Nephron (organoid): Measurements from ENCODE around the gene MVD.

Experiments
- H3K27ac Mint-ChIP-seq, 3 experiments: 2 replicates each; pipeline ENCODE4 v1.8.0; 2020; ENCODE audit warnings: mixed read lengths in 3 of 3, mild to moderate bottlenecking in 2 of 3, moderate library complexity in 1 of 3
- H3K27me3 Mint-ChIP-seq: 2 replicates; pipeline ENCODE4 v1.8.0; 2021; ENCODE audit warnings: low read depth, mild to moderate bottlenecking, moderate library complexity, mixed read lengths
- H3K36me3 Mint-ChIP-seq: 2 replicates; pipeline ENCODE4 v1.8.0; 2020; ENCODE audit warnings: low read depth, mixed read lengths
- H3K4me1 Mint-ChIP-seq: 2 replicates; pipeline ENCODE4 v1.8.0; 2020; ENCODE audit warnings: mixed read lengths
- H3K4me3 Mint-ChIP-seq, 3 experiments: 2 replicates each; pipeline ENCODE4 v1.8.0; 2020; ENCODE audit warnings: mild to moderate bottlenecking in 3 of 3, mixed read lengths in 3 of 3, moderate library complexity in 2 of 3
- H3K9me3 Mint-ChIP-seq: 2 replicates; pipeline ENCODE4 v1.8.0; 2020; ENCODE audit warnings: mixed read lengths
- TF ChIP-seq, protein P1 (sequence below), 3 experiments: fragments of 200-600 bp; sonication (generic); IDR thresholded peaks; one replicate each; pipeline ENCODE4 v1.5.0; 2021; ENCODE audit warnings: antibody characterized with exemption in 3 of 3; ENCODE audit not compliant: unreplicated experiment in 3 of 3

The MVD gene

DNA sequence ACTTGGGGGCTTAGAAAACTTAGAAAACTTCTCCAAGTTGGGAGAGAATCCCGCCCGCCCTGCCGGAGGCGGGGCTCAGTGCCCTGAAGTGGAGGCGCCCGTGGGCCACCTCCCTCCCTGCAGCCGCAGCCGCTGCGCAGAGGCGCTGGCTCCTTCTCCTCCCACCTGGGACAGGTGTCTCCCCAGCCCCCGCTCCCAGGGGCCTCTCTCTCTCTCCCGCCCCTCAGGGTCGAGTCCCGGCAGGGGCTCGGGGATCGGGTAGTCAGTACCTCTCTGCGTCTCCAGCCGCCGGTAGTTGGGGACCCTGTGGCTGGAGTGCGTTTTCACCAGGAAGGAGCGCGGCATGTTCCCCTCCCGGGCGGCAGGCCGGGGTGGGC lies 23.2 kb upstream of the MVD start:
- Mint-ChIP-seq H3K4me3 (peak overlapping the region in 2 of 3 experiments; percentile 56 to 70), H3K9me3 (no peaks in the 10 kb centered on the region), H3K27ac (no peak overlapping the region), H3K27me3 (peaks cover 87% of the 10 kb centered on the region), H3K36me3 (no peaks in the 10 kb centered on the region), H3K4me1 (no peaks in the 10 kb centered on the region)
- TF ChIP-seq, protein P1, sequence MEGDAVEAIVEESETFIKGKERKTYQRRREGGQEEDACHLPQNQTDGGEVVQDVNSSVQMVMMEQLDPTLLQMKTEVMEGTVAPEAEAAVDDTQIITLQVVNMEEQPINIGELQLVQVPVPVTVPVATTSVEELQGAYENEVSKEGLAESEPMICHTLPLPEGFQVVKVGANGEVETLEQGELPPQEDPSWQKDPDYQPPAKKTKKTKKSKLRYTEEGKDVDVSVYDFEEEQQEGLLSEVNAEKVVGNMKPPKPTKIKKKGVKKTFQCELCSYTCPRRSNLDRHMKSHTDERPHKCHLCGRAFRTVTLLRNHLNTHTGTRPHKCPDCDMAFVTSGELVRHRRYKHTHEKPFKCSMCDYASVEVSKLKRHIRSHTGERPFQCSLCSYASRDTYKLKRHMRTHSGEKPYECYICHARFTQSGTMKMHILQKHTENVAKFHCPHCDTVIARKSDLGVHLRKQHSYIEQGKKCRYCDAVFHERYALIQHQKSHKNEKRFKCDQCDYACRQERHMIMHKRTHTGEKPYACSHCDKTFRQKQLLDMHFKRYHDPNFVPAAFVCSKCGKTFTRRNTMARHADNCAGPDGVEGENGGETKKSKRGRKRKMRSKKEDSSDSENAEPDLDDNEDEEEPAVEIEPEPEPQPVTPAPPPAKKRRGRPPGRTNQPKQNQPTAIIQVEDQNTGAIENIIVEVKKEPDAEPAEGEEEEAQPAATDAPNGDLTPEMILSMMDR (IDR thresholded peaks at IDR 0.05; ENCODE audit: unreplicated experiment in 3 of 3), result no peak

GRCh38 chr16:88685156-88686061 lies 22.5 kb upstream of the MVD start:
- H3K4me1 Mint-ChIP-seq, result no peaks in the 10 kb centered on the region

DNA sequence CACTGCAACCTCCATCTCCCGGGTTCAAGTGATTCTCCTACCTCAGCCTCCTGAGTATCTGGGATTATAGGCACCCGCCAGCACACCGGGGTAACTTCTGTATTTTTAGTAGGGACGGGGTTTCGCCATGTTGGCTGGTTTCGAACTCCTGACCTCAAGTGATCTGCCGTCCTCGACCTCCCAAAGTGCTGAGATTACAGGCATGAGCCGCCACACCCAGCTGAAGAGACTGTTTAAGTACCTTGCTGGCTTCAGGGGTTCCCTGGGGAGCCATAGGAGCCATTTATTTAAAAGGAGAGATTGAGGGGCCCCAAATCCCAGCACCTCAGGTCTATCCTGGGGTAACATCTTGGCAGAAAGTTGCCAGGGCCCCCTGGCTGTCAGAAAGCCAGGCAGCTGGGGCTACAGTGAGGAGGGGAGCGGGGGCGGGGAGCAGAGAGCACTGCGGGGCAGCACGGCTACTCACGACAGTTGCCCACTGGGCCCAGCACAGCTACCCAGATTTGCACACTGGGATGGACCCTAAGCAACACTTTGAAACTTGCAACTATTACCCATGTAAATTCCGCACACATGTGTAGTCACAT lies 21.8 kb upstream of the MVD start:
- Mint-ChIP-seq H3K27ac (no peak overlapping the region), H3K36me3 (no peaks in the 10 kb centered on the region), H3K4me1 (no peaks in the 10 kb centered on the region), H3K27me3 (peaks cover 79% of the 10 kb centered on the region), H3K9me3 (no peaks in the 10 kb centered on the region), H3K4me3 (no peak overlapping the region)
- TF ChIP-seq, protein P1 (IDR thresholded peaks at IDR 0.05; ENCODE audit: unreplicated experiment in 3 of 3), result no peak

More at GRCh38 chr16:88685156-88686061, 22.5 kb upstream of the MVD start:
- Mint-ChIP-seq H3K9me3 (no peaks in the 10 kb centered on the region), H3K27ac (no peak overlapping the region), H3K27me3 (peaks cover 81% of the 10 kb centered on the region), H3K4me3 (peak overlapping the region in 2 of 3 experiments; percentile 21 to 70), H3K36me3 (no peaks in the 10 kb centered on the region)
- TF ChIP-seq, protein P1 (IDR thresholded peaks at IDR 0.05; ENCODE audit: unreplicated experiment in 3 of 3), result peak; percentile 35 to 53 (median 37)

DNA sequence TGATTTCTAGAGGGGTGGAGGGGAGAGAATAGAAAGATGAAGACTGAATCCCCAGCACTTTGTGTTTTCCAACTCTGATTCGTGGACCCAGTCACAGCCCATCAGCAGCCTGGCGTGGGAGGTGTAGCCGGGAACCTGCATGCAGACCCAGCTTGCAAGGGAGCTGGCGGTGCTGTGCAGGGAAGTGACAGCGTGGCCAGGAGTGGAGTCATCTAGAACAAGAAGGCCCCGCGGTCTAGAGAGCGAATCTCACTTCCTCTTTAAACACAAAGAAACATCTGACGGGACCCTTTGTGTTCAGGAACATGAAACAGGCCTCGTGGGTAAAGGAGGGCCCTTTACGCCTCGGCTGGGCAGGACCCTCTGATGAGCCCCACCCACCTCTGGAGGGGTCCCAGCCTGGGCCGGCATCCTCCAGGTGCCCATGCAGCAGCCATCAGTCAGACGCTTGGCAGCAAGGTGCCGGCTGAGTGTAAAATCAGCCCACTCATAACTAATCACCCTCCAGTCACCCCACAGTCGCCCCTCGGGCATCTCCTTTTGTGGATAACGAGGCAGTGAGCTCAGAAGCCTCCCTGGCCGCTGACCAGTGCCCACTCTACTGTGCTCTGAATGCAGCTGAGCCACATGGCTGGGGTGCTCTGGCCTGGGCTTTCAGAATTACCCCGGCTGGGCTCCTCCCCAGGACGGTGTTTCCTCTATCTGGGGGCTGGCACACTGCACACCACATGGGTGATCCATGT lies 19.0 kb upstream of the MVD start:
- H3K27me3 Mint-ChIP-seq, result peaks cover 52% of the 10 kb centered on the region
- H3K27ac Mint-ChIP-seq, result no peak overlapping the region
- H3K4me3 Mint-ChIP-seq, result no peak overlapping the region
- H3K9me3 Mint-ChIP-seq, result no peaks in the 10 kb centered on the region
- TF ChIP-seq, protein P1 (IDR thresholded peaks at IDR 0.05; ENCODE audit: unreplicated experiment in 3 of 3), result no peak
- no peaks in the 10 kb centered on the region for H3K4me1 Mint-ChIP-seq
- H3K36me3 Mint-ChIP-seq, result no peaks in the 10 kb centered on the region

DNA sequence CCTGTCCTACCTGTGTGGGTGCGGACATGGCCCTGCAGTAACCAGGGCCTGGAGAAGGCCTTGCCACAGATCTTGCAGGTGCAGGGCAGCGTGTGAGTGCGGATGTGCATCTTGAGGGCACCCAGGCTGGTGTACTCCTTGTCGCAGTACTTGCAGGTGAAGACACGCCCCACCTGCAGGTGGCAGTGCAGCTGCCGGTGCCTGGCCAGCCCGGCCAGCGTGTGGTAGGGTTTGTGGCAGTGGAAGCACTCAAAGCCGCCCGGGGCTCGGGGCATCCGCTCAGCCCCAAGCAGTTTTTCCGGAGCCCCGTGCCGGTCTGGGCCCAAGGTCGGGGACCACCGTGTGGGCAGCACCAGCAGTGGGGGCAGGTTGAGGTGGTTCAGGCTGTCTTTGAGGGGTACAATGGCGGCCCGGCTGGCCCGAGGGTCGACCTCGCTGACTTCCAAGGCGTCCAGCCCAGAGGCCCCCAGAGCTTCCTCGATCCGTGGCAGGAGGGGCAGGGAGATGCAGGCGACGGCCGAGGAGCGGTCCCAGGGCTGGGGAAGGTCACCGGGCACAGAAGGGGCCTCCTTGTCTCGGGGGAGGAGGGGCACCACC lies 18.3 kb upstream of the MVD start:
- Mint-ChIP-seq H3K27ac (no peak overlapping the region), H3K9me3 (no peaks in the 10 kb centered on the region), H3K27me3 (peaks cover 47% of the 10 kb centered on the region), H3K36me3 (no peaks in the 10 kb centered on the region), H3K4me3 (no peak overlapping the region), H3K4me1 (no peaks in the 10 kb centered on the region)
- TF ChIP-seq, protein P1 (IDR thresholded peaks at IDR 0.05; ENCODE audit: unreplicated experiment in 3 of 3), result no peak
